HepG2 (cell line): ENCODE data around the gene TCTA. TPM values are rescaled to one million over a fixed set of nuclear protein-coding genes. Genes with fewer than 3 reads are reported as not detected.
A peak's percentile ranks its signal among the peaks of the same experiment; 100 is the strongest.

ENCODE experiments used
- ARHGAP35 ChIP-seq: sonication (generic); formaldehyde crosslinking; IDR thresholded peaks from 2 replicates; pipeline ENCODE4 v1.9.0; 2022; ENCODE audit warnings: mild to moderate bottlenecking, inconsistent platforms, moderate library complexity, missing genetic modification reagents, borderline replicate concordance
- CEBPB ChIP-seq: IDR thresholded peaks from 2 replicates; pipeline ENCODE4 v1.6.1; 2011; ENCODE audit warnings: low read depth, low read length, improper control_type of control experiment, borderline replicate concordance
- HOXA5 ChIP-seq: sonication (generic); formaldehyde crosslinking; IDR thresholded peaks from 2 replicates; pipeline ENCODE4 v1.4.0; 2020; ENCODE audit warnings: missing genetic modification reagents
- KLF11 ChIP-seq: IDR thresholded peaks from 2 replicates; pipeline ENCODE4 v1.6.1; 2016; ENCODE audit warnings: missing compliant biosample characterization
- MATR3 ChIP-seq: sonication (generic); formaldehyde crosslinking; IDR thresholded peaks from 2 replicates; pipeline ENCODE4 v1.4.0; 2020; ENCODE audit warnings: missing genetic modification reagents
- NFKB2 ChIP-seq: sonication (generic); formaldehyde crosslinking; IDR thresholded peaks from 2 replicates; pipeline ENCODE4 v1.4.0; 2020; ENCODE audit warnings: missing genetic modification reagents, borderline replicate concordance
- NR2F6 ChIP-seq, 2 experiments: IDR thresholded peaks; 2 replicates each; pipeline ENCODE4 v1.6.1; 2016; ENCODE audit warnings: antibody characterized with exemption in 1 of 2, mild to moderate bottlenecking in 1 of 2
- SYNCRIP ChIP-seq: fragments of 200-400 bp; formaldehyde crosslinking; IDR thresholded peaks from 2 replicates; pipeline ENCODE4 v1.6.1; 2018; ENCODE audit warnings: mild to moderate bottlenecking, low read depth, low read length; ENCODE audit not compliant: insufficient read depth
- TSC22D2 ChIP-seq: sonication (generic); formaldehyde crosslinking; IDR thresholded peaks from 2 replicates; pipeline ENCODE4 v1.5.1; 2020; ENCODE audit warnings: missing genetic modification reagents, mild to moderate bottlenecking, borderline replicate concordance
- ZNF17 ChIP-seq: sonication (generic); formaldehyde crosslinking; IDR thresholded peaks from 2 replicates; pipeline ENCODE4 v1.5.0; 2020; ENCODE audit warnings: mild to moderate bottlenecking, missing genetic modification reagents
- ZNF317 ChIP-seq: sonication (generic); formaldehyde crosslinking; IDR thresholded peaks from 2 replicates; pipeline ENCODE4 v1.5.0; 2020; ENCODE audit warnings: mild to moderate bottlenecking, missing genetic modification reagents
- ZNF616 ChIP-seq: sonication (generic); formaldehyde crosslinking; IDR thresholded peaks from 2 replicates; pipeline ENCODE4 v1.5.0; 2020; ENCODE audit warnings: low read depth, mild to moderate bottlenecking, missing genetic modification reagents
- ZNF644 ChIP-seq: IDR thresholded peaks from 2 replicates; pipeline ENCODE4 v1.6.1; 2016; ENCODE audit warnings: low read depth
- ZNF674 ChIP-seq: sonication (generic); formaldehyde crosslinking; IDR thresholded peaks from 2 replicates; pipeline ENCODE4 v1.5.0; 2020; ENCODE audit warnings: low read depth, mild to moderate bottlenecking, missing genetic modification reagents
- polyA plus RNA-seq, 8 experiments: library from polyadenylated mRNA; depleted of rRNA in 3 of 8; stranded (reverse) in 7 of 8; unstranded in 1 of 8; fragments of >200 nt; fragmentation: Illumina TruSeq in 4 of 8; extraction: Trizol in 4 of 8; gene quantifications; 2 replicates each; pipeline versions ENCODE4 v1.2.1 to v1.2.3, GENCODE V29; 2011 to 2016; ENCODE audit warnings: low read depth in 4 of 8, missing spikeins in 1 of 8, mixed read lengths in 1 of 8; ENCODE audit not compliant: insufficient read depth in 1 of 8
- total RNA-seq, 5 experiments: library from RNA; depleted of rRNA; stranded (reverse); fragments of >200 nt; fragmentation: Illumina TruSeq; extraction: Trizol; gene quantifications; 2 replicates each; pipeline ENCODE4 v1.2.3, GENCODE V29; 2016; ENCODE audit warnings: low read depth in 1 of 5
- TF ChIP-seq, protein P1 (sequence below): IDR thresholded peaks from 2 replicates; pipeline ENCODE4 v1.6.1; 2016; ENCODE audit warnings: missing compliant biosample characterization, missing genetic modification reagents, borderline replicate concordance
- TF ChIP-seq, protein P2 (sequence below): sonication (generic); formaldehyde crosslinking; IDR thresholded peaks from 2 replicates; pipeline ENCODE4 v1.8.0; 2022; ENCODE audit warnings: mild to moderate bottlenecking, missing genetic modification reagents; ENCODE audit not compliant: insufficient replicate concordance
- TF ChIP-seq, protein P3 (sequence below): sonication (generic); formaldehyde crosslinking; IDR thresholded peaks from 2 replicates; pipeline ENCODE4 v1.8.0; 2022; ENCODE audit warnings: missing genetic modification reagents, mild to moderate bottlenecking, borderline replicate concordance
- TF ChIP-seq, protein P4 (sequence below): sonication (generic); formaldehyde crosslinking; IDR thresholded peaks from 2 replicates; pipeline ENCODE4 v1.5.0; 2020; ENCODE audit warnings: mild to moderate bottlenecking, low read depth, missing genetic modification reagents, borderline replicate concordance
- TF ChIP-seq, protein P5 (sequence below): sonication (generic); formaldehyde crosslinking; IDR thresholded peaks from 2 replicates; pipeline ENCODE4 v1.8.0; 2023; ENCODE audit warnings: mild to moderate bottlenecking, missing genetic modification reagents
- TF ChIP-seq, protein P6 (sequence below): sonication (generic); formaldehyde crosslinking; conservative IDR thresholded peaks from 2 replicates; pipeline ENCODE4 v1.4.0; 2020; ENCODE audit warnings: mild to moderate bottlenecking, missing genetic modification reagents, moderate library complexity

Gene TCTA
- total and polyA plus RNA-seq, 2 of the 13 experiments (the other 11 are each of a cell fraction or from before 2014, with no cell fraction given), result 8.3 to 13.2 TPM

DNA sequence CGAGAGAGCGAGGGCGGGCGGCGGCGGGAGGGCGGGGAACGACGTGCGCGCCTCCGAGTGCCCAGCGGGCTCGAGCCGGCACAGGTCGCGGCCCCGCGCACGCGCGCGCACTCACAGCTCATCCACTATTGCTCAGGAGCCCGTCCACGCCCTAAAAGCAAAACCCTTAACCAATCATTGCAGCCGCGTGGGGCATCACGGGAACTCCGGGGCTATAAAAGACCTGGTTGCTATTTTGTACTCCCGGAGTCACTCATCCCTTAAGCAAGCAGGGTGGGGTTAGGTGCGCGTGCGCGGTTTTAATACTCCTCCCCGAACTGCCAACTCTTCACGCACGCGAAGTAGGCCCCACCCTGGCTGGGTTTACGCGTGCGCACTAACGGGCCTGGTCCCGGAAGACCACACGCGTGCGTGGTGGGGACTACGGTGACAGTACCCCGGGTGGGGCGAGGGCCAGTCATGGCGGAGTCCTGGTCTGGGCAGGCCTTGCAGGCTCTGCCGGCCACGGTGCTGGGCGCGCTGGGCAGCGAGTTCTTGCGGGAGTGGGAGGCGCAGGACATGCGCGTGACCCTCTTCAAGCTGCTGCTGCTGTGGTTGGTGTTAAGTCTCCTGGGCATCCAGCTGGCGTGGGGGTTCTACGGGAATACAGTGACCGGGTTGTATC is at the start of gene TCTA, which contains the start of gene RHOA (continued):
- no peak for TF ChIP-seq SYNCRIP
- peak; percentile 77; the same call in 1 of the 2 replicates for TF ChIP-seq ZNF317 (CRISPR knock-in tag)
- TF ChIP-seq, protein P1, sequence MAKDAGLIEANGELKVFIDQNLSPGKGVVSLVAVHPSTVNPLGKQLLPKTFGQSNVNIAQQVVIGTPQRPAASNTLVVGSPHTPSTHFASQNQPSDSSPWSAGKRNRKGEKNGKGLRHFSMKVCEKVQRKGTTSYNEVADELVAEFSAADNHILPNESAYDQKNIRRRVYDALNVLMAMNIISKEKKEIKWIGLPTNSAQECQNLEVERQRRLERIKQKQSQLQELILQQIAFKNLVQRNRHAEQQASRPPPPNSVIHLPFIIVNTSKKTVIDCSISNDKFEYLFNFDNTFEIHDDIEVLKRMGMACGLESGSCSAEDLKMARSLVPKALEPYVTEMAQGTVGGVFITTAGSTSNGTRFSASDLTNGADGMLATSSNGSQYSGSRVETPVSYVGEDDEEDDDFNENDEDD (CRISPR knock-in tag), result peak; percentile 10; the same call in 1 of the 2 replicates
- TF ChIP-seq, protein P2, sequence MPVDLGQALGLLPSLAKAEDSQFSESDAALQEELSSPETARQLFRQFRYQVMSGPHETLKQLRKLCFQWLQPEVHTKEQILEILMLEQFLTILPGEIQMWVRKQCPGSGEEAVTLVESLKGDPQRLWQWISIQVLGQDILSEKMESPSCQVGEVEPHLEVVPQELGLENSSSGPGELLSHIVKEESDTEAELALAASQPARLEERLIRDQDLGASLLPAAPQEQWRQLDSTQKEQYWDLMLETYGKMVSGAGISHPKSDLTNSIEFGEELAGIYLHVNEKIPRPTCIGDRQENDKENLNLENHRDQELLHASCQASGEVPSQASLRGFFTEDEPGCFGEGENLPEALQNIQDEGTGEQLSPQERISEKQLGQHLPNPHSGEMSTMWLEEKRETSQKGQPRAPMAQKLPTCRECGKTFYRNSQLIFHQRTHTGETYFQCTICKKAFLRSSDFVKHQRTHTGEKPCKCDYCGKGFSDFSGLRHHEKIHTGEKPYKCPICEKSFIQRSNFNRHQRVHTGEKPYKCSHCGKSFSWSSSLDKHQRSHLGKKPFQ, result no peak
- no peak for TF ChIP-seq ZNF17 (CRISPR knock-in tag)
- 0 out of 2 replicates have a peak, but pooled peaks have one; percentile 76 for TF ChIP-seq ARHGAP35
- peak; percentile 82 for TF ChIP-seq HOXA5 (CRISPR knock-in tag)
- no peak for TF ChIP-seq ZNF674 (CRISPR knock-in tag)
- TF ChIP-seq ZNF644 (CRISPR knock-in tag), result no peak
- TF ChIP-seq NR2F6 (IDR thresholded peaks at IDR 0.05), result 0 out of 2 replicates have a peak, but pooled peaks have one; percentile 25
- TF ChIP-seq NR2F6 (CRISPR knock-in tag; IDR thresholded peaks at IDR 0.05), result peak; percentile 46; the same call in 1 of the 2 replicates
- TF ChIP-seq, protein P3, sequence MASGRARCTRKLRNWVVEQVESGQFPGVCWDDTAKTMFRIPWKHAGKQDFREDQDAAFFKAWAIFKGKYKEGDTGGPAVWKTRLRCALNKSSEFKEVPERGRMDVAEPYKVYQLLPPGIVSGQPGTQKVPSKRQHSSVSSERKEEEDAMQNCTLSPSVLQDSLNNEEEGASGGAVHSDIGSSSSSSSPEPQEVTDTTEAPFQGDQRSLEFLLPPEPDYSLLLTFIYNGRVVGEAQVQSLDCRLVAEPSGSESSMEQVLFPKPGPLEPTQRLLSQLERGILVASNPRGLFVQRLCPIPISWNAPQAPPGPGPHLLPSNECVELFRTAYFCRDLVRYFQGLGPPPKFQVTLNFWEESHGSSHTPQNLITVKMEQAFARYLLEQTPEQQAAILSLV (CRISPR knock-in tag), result no peak
- peak; percentile 87; the same call in 1 of the 2 replicates for TF ChIP-seq KLF11
- TF ChIP-seq, protein P4, sequence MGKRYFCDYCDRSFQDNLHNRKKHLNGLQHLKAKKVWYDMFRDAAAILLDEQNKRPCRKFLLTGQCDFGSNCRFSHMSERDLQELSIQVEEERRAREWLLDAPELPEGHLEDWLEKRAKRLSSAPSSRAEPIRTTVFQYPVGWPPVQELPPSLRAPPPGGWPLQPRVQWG (CRISPR knock-in tag), result no peak
- no peak for TF ChIP-seq ZNF616 (CRISPR knock-in tag)
- TF ChIP-seq, protein P5, sequence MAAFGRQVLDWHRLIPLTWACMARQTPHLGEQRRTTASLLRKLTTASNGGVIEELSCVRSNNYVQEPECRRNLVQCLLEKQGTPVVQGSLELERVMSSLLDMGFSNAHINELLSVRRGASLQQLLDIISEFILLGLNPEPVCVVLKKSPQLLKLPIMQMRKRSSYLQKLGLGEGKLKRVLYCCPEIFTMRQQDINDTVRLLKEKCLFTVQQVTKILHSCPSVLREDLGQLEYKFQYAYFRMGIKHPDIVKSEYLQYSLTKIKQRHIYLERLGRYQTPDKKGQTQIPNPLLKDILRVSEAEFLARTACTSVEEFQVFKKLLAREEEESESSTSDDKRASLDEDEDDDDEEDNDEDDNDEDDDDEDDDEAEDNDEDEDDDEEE (CRISPR knock-in tag), result peak; percentile 63; the same call in 1 of the 2 replicates
- no peak for TF ChIP-seq MATR3 (CRISPR knock-in tag)
- TF ChIP-seq, protein P6, sequence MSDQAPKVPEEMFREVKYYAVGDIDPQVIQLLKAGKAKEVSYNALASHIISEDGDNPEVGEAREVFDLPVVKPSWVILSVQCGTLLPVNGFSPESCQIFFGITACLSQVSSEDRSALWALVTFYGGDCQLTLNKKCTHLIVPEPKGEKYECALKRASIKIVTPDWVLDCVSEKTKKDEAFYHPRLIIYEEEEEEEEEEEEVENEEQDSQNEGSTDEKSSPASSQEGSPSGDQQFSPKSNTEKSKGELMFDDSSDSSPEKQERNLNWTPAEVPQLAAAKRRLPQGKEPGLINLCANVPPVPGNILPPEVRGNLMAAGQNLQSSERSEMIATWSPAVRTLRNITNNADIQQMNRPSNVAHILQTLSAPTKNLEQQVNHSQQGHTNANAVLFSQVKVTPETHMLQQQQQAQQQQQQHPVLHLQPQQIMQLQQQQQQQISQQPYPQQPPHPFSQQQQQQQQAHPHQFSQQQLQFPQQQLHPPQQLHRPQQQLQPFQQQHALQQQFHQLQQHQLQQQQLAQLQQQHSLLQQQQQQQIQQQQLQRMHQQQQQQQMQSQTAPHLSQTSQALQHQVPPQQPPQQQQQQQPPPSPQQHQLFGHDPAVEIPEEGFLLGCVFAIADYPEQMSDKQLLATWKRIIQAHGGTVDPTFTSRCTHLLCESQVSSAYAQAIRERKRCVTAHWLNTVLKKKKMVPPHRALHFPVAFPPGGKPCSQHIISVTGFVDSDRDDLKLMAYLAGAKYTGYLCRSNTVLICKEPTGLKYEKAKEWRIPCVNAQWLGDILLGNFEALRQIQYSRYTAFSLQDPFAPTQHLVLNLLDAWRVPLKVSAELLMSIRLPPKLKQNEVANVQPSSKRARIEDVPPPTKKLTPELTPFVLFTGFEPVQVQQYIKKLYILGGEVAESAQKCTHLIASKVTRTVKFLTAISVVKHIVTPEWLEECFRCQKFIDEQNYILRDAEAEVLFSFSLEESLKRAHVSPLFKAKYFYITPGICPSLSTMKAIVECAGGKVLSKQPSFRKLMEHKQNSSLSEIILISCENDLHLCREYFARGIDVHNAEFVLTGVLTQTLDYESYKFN (CRISPR knock-in tag), result peak; percentile 63
- peak; percentile 55; the same call in 1 of the 2 replicates for TF ChIP-seq NFKB2 (CRISPR knock-in tag)
- TF ChIP-seq TSC22D2, result peak; percentile 25; the same call in 1 of the 2 replicates
- peak; percentile 48; the same call in 1 of the 2 replicates for TF ChIP-seq CEBPB
